ENCODE measurements around the gene DAGLA.

DAGLA gene

DNA sequence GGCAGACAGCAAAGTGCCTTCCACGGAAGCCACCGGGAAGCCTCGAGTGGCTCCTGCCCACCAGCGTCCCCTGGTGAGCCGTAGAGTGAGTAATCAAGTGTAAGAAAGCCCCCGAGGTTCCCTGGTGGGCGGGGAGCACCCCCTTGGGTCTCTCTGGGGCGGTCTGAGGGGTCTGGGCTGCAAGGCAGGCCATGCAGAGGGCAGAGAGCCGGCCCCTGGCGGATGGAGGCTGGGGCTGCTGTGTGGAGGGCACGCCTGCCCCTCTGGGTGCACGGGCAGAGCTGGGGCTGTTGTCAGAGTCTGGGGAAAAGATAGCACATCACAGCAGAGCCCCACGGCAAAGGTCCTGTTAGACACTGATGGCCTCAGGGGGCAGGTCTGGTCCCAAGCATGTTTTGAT, 46.6 kb downstream of the DAGLA start:
- no peaks in the 10 kb centered on the region for H3K4me1 ChIP-seq
- no peak overlapping the region for H3K4me3 ChIP-seq (ENCODE audit: low read depth, low read length)
- H3K36me3 ChIP-seq, result no peaks in the 10 kb centered on the region
- no peak for DNase-seq
- H3K27me3 ChIP-seq, result no peaks in the 10 kb centered on the region
- no peaks in the 10 kb centered on the region for H3K9me3 ChIP-seq
- no peak for TF ChIP-seq CTCF (IDR thresholded peaks at IDR 0.05; ENCODE audit: low read depth, low read length)

GRCh38 chr11:61727401-61727811, 47.2 kb downstream of the DAGLA start:
- DNase-seq, result no peak
- no peaks in the 10 kb centered on the region for H3K36me3 ChIP-seq

DNA sequence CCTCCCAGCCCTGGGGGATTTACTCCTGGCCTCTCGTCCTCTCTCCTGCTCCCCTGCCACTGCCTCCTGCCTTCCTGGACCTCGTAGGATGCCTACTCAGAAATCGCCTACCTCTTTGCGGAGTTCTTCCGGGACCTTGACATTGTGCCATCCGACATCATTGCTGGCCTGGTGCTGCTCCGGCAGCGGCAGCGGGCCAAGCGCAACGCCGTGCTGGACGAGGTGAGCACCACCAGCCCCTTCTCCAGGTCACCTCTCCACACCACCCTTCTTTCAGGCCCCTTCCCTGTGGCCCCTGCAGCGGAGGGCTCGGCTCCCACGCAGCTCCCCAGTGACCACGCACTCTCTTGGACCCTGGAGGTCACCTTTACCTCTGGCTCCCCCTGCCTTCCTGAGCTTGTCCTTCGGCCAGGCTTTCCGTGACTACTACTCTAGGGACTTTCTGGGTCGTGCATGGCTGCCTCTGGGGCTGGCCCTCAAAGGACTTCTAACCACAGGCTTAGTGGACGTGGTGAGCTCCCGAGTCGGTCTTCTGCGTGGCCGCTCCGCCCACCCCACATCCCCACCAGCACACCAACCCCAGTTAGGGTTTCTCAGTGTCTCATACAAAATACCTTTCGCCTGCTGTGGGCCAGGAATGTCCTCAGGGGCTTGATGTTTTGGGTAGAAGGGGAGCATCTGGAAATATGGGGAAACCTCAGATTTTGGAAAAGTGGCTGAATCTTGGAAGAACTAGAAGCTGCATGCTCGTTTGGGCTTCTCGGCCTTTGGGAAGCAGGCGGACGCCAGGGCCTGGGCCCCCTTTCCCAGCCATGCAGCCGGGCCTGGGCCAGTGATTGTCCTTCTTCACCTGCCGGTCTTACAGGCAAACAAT, 48.1 kb downstream of the DAGLA start:
- Histone ChIP-seq H3K36me3 (no peaks in the 10 kb centered on the region), H3K4me3 (ENCODE audit: low read depth, low read length) (no peak overlapping the region), H3K4me1 (peaks cover 4% of the 10 kb centered on the region), H3K27me3 (no peaks in the 10 kb centered on the region), H3K9me3 (no peaks in the 10 kb centered on the region)
- DNase-seq, result no peak
- TF ChIP-seq CTCF (IDR thresholded peaks at IDR 0.05; ENCODE audit: low read depth, low read length), result no peak

More at GRCh38 chr11:61727401-61727811, 47.2 kb downstream of the DAGLA start:
- TF ChIP-seq CTCF (IDR thresholded peaks at IDR 0.05; ENCODE audit: low read depth, low read length), result no peak
- no peaks in the 10 kb centered on the region for H3K27me3 ChIP-seq
- H3K9me3 ChIP-seq, result no peaks in the 10 kb centered on the region
- H3K4me1 ChIP-seq, result no peaks in the 10 kb centered on the region
- no peak overlapping the region for H3K4me3 ChIP-seq (ENCODE audit: low read depth, low read length)

GRCh38 chr11:61728940-61729219, 48.7 kb downstream of the DAGLA start:
- no peak for TF ChIP-seq CTCF (IDR thresholded peaks at IDR 0.05; ENCODE audit: low read depth, low read length)
- Histone ChIP-seq H3K9me3 (no peaks in the 10 kb centered on the region), H3K27me3 (no peaks in the 10 kb centered on the region), H3K4me1 (peaks cover 4% of the 10 kb centered on the region), H3K36me3 (no peaks in the 10 kb centered on the region), H3K4me3 (ENCODE audit: low read depth, low read length) (no peak overlapping the region)
- no peak for DNase-seq

DNA sequence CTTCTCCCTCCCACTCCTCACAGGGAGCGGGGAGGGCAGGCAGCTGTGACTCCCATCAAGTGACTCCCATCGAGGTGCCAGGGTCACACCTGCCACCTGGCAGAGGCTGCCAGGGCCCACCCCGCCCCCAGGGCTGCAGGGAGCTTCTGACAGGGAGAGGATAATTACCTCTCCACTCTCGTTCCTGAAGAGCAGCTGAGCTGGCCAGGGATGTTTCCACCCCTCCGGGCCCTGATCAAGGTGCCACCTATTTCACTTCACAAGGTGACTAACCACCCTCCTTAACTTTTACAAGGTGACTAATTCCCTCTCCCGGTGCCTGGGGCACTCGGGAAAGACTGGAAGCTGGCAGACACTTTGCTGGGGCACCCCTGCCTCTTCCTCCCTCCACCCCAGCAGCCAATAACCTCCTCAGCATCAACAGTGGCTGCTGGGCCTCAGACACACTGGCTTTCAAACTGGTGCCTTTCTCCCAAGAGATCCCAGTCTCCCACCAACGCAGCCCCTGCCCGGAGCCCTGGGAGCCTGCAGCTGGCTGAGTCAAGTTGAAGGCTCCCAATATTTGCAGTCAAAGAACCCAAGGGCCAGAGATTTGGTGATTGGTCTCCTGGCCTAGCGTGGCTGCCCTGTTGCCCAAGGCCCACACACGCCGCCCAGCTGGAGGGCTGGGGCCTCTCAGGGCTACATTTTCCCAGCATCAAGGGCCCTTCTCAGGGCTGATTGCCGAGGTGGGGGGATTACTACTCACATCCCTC, 50.2 kb downstream of the DAGLA start:
- no peaks in the 10 kb centered on the region for H3K27me3 ChIP-seq
- peaks cover 4% of the 10 kb centered on the region for H3K4me1 ChIP-seq
- no peaks in the 10 kb centered on the region for H3K9me3 ChIP-seq
- no peak for TF ChIP-seq CTCF (IDR thresholded peaks at IDR 0.05; ENCODE audit: low read depth, low read length)
- no peak overlapping the region for H3K4me3 ChIP-seq (ENCODE audit: low read depth, low read length)
- H3K36me3 ChIP-seq, result no peaks in the 10 kb centered on the region
- no peak for DNase-seq
